ENCODE results near the gene HBE1. TPM values are rescaled to one million over a fixed set of nuclear protein-coding genes. Genes with fewer than 3 reads are reported as not detected.

Gene HBE1
- total RNA-seq, 1 experiment from 2014 or later, result 1.5 TPM

DNA sequence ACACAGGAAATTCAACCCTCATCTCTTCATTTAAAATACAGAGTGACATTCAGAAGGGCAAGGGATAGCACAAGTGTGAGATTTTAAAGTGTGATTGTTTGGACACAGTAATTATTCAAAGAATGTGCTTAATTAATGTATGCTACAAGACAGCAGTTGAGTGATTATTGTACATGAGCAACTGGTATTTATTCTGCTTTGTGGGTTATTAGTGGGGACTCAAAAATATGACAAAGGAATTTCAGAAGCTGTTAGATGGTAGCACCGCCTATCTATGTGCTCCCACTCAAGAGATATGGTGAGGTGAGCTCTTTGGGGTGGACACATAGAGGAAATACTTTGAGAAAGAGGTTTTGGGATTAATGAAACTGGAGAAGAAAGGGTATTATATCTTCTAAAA, 29.7 kb downstream of the HBE1 start:
- DNase-seq, result no peak
- no peak overlapping the region for H3K4me3 ChIP-seq (ENCODE audit: insufficient read depth, low read depth, low read length)
- no peaks in the 10 kb centered on the region for H3K36me3 ChIP-seq (replicated peaks; ENCODE audit: control insufficient read depth, insufficient read depth, low read length)
- H3K27me3 ChIP-seq (ENCODE audit: control insufficient read depth, insufficient read depth, low read length), result no peaks in the 10 kb centered on the region

GRCh38 chr11:5239046-5239445, 30.7 kb downstream of the HBE1 start:
- H3K27me3 ChIP-seq (ENCODE audit: control insufficient read depth, insufficient read depth, low read length), result no peaks in the 10 kb centered on the region
- DNase-seq, result no peak
- H3K36me3 ChIP-seq (replicated peaks; ENCODE audit: control insufficient read depth, insufficient read depth, low read length), result no peaks in the 10 kb centered on the region
- no peak overlapping the region for H3K4me3 ChIP-seq (ENCODE audit: insufficient read depth, low read depth, low read length)

GRCh38 chr11:5238486-5238885, 31.3 kb downstream of the HBE1 start:
- H3K27me3 ChIP-seq (ENCODE audit: control insufficient read depth, insufficient read depth, low read length), result no peaks in the 10 kb centered on the region

GRCh38 chr11:5237420-5237819, 32.3 kb downstream of the HBE1 start:
- no peaks in the 10 kb centered on the region for H3K27me3 ChIP-seq (ENCODE audit: control insufficient read depth, insufficient read depth, low read length)
- no peak for DNase-seq
- no peaks in the 10 kb centered on the region for H3K36me3 ChIP-seq (replicated peaks; ENCODE audit: control insufficient read depth, insufficient read depth, low read length)
- no peak overlapping the region for H3K4me3 ChIP-seq (ENCODE audit: insufficient read depth, low read depth, low read length)

More at GRCh38 chr11:5238486-5238885, 31.3 kb downstream of the HBE1 start:
- DNase-seq, result no peak
- Histone ChIP-seq H3K36me3 (replicated peaks; ENCODE audit: control insufficient read depth, insufficient read depth, low read length) (no peaks in the 10 kb centered on the region), H3K4me3 (ENCODE audit: insufficient read depth, low read depth, low read length) (no peak overlapping the region)

GRCh38 chr11:5235364-5236095, 34.2 kb downstream of the HBE1 start:
- no peaks in the 10 kb centered on the region for H3K36me3 ChIP-seq (replicated peaks; ENCODE audit: control insufficient read depth, insufficient read depth, low read length)
- no peak overlapping the region for H3K4me3 ChIP-seq (ENCODE audit: insufficient read depth, low read depth, low read length)
- H3K27me3 ChIP-seq (ENCODE audit: control insufficient read depth, insufficient read depth, low read length), result no peaks in the 10 kb centered on the region
- no peak for DNase-seq

DNA sequence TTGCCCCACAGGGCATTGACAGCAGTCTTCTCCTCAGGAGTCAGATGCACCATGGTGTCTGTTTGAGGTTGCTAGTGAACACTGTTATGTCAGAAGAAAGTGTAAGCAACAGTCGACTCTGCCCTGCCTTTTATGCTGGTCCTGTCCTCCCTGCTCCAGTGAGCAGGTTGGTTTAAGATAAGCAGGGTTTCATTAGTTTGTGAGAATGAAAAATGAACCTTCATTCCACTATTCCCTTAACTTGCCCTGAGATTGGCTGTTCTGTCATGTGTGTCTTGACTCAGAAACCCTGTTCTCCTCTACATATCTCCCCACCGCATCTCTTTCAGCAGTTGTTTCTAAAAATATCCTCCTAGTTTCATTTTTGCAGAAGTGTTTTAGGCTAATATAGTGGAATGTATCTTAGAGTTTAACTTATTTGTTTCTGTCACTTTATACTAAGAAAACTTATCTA, 35.3 kb downstream of the HBE1 start, which contains the start of gene HBD:
HBD (minus strand) TSS at position 103 of the 454 bp plus-strand sequence; CDS start at position 53, 50 bp downstream.
- Histone ChIP-seq H3K36me3 (replicated peaks; ENCODE audit: control insufficient read depth, insufficient read depth, low read length) (no peaks in the 10 kb centered on the region), H3K4me3 (ENCODE audit: insufficient read depth, low read depth, low read length) (no peak within 1 kb of the TSS), H3K27me3 (ENCODE audit: control insufficient read depth, insufficient read depth, low read length) (no peaks in the 10 kb centered on the region)
- no peak for DNase-seq

GRCh38 chr11:5233307-5233706, 36.4 kb downstream of the HBE1 start:
- DNase-seq, result no peak
- no peaks in the 10 kb centered on the region for H3K36me3 ChIP-seq (replicated peaks; ENCODE audit: control insufficient read depth, insufficient read depth, low read length)
- H3K4me3 ChIP-seq (ENCODE audit: insufficient read depth, low read depth, low read length), result no peak overlapping the region

GRCh38 chr11:5232821-5233220, 36.9 kb downstream of the HBE1 start:
- DNase-seq, result no peak
- Histone ChIP-seq H3K4me3 (ENCODE audit: insufficient read depth, low read depth, low read length) (no peak overlapping the region), H3K36me3 (replicated peaks; ENCODE audit: control insufficient read depth, insufficient read depth, low read length) (no peaks in the 10 kb centered on the region), H3K27me3 (ENCODE audit: control insufficient read depth, insufficient read depth, low read length) (no peaks in the 10 kb centered on the region)

More at GRCh38 chr11:5233307-5233706, 36.4 kb downstream of the HBE1 start:
- no peaks in the 10 kb centered on the region for H3K27me3 ChIP-seq (ENCODE audit: control insufficient read depth, insufficient read depth, low read length)

GRCh38 chr11:5232176-5232575, 37.6 kb downstream of the HBE1 start:
- Histone ChIP-seq H3K27me3 (ENCODE audit: control insufficient read depth, insufficient read depth, low read length) (no peaks in the 10 kb centered on the region), H3K4me3 (ENCODE audit: insufficient read depth, low read depth, low read length) (no peak overlapping the region), H3K36me3 (replicated peaks; ENCODE audit: control insufficient read depth, insufficient read depth, low read length) (no peaks in the 10 kb centered on the region)
- no peak for DNase-seq

DNA sequence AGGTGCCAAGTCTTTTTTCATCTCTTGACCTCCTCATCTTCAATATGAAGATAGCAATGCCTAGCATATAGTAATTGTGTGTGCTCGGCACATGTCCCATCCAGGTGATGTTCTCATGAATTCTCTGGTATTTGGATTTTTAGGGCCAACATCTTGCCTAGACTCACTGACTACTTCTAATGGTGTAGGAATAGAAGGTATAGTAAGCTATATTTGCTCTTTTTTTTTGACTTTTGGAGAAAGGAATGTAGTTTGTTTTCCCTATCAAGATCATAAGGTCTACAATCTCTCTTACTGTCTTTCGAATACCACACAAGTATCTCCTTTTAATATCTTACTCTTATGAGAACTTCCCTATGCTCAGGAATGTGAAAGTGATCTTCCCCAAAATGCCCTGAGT, 38.6 kb downstream of the HBE1 start:
- DNase-seq, result no peak
- no peaks in the 10 kb centered on the region for H3K36me3 ChIP-seq (replicated peaks; ENCODE audit: control insufficient read depth, insufficient read depth, low read length)
- H3K4me3 ChIP-seq (ENCODE audit: insufficient read depth, low read depth, low read length), result no peak overlapping the region
- H3K27me3 ChIP-seq (ENCODE audit: control insufficient read depth, insufficient read depth, low read length), result no peaks in the 10 kb centered on the region

GRCh38 chr11:5230266-5230665, 39.5 kb downstream of the HBE1 start:
- DNase-seq, result no peak
- H3K4me3 ChIP-seq (ENCODE audit: insufficient read depth, low read depth, low read length), result no peak overlapping the region
- no peaks in the 10 kb centered on the region for H3K36me3 ChIP-seq (replicated peaks; ENCODE audit: control insufficient read depth, insufficient read depth, low read length)
- no peaks in the 10 kb centered on the region for H3K27me3 ChIP-seq (ENCODE audit: control insufficient read depth, insufficient read depth, low read length)

DNA sequence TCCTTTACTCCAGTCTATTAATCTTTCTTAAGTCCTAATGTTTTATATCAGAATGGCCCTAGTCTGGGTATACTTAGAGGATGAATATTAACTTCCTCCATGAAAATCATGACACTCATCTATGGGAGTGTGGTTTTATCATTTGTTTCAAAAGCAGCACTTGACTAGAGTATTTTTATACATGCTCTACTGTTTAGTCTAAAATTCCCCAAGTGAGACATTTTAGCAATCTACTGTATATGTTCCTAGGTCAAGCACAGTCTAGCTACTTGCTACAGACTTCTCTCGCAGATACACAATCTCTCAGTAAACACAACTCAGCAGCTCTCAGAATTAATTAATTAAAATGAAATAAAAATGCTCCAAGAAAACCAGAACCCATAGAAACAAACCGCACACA, 39.9 kb downstream of the HBE1 start:
- Histone ChIP-seq H3K36me3 (replicated peaks; ENCODE audit: control insufficient read depth, insufficient read depth, low read length) (no peaks in the 10 kb centered on the region), H3K4me3 (ENCODE audit: insufficient read depth, low read depth, low read length) (no peak overlapping the region), H3K27me3 (ENCODE audit: control insufficient read depth, insufficient read depth, low read length) (no peaks in the 10 kb centered on the region)
- DNase-seq, result no peak

GRCh38 chr11:5229356-5229755, 40.4 kb downstream of the HBE1 start:
- no peaks in the 10 kb centered on the region for H3K36me3 ChIP-seq (replicated peaks; ENCODE audit: control insufficient read depth, insufficient read depth, low read length)
- no peak overlapping the region for H3K4me3 ChIP-seq (ENCODE audit: insufficient read depth, low read depth, low read length)
- no peaks in the 10 kb centered on the region for H3K27me3 ChIP-seq (ENCODE audit: control insufficient read depth, insufficient read depth, low read length)
- no peak for DNase-seq

GRCh38 chr11:5228124-5228523, 41.6 kb downstream of the HBE1 start:
- H3K4me3 ChIP-seq (ENCODE audit: insufficient read depth, low read depth, low read length), result no peak overlapping the region
- no peak for DNase-seq
- no peaks in the 10 kb centered on the region for H3K27me3 ChIP-seq (ENCODE audit: control insufficient read depth, insufficient read depth, low read length)
- no peaks in the 10 kb centered on the region for H3K36me3 ChIP-seq (replicated peaks; ENCODE audit: control insufficient read depth, insufficient read depth, low read length)

DNA sequence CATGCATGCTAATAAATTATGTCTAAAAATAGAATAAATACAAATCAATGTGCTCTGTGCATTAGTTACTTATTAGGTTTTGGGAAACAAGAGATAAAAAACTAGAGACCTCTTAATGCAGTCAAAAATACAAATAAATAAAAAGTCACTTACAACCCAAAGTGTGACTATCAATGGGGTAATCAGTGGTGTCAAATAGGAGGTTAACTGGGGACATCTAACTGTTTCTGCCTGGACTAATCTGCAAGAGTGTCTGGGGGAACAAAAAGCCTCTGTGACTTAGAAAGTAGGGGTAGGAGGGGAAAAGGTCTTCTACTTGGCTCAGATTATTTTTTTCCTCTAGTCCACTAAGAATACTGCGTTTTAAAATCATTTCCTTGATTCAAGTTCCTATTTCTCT, 42.1 kb downstream of the HBE1 start:
- no peak overlapping the region for H3K4me3 ChIP-seq (ENCODE audit: insufficient read depth, low read depth, low read length)
- DNase-seq, result no peak
- no peaks in the 10 kb centered on the region for H3K36me3 ChIP-seq (replicated peaks; ENCODE audit: control insufficient read depth, insufficient read depth, low read length)
- no peaks in the 10 kb centered on the region for H3K27me3 ChIP-seq (ENCODE audit: control insufficient read depth, insufficient read depth, low read length)
